HG03139 (cell line): ENCODE data around the gene CIAO2A.
A peak's percentile ranks its signal among the peaks of the same experiment; 100 is the strongest.
"Not testable (repeated sequence)": the region's sequence is repeated elsewhere in the genome, so short reads cannot be mapped to it uniquely, and the experiment has no call there.

ENCODE experiments used
- ATAC-seq: cut with Tn5 transposase; IDR thresholded peaks from one replicate; pipeline ENCODE4 v1.9.1; 2021; ENCODE audit not compliant: unreplicated experiment

Gene CIAO2A

DNA sequence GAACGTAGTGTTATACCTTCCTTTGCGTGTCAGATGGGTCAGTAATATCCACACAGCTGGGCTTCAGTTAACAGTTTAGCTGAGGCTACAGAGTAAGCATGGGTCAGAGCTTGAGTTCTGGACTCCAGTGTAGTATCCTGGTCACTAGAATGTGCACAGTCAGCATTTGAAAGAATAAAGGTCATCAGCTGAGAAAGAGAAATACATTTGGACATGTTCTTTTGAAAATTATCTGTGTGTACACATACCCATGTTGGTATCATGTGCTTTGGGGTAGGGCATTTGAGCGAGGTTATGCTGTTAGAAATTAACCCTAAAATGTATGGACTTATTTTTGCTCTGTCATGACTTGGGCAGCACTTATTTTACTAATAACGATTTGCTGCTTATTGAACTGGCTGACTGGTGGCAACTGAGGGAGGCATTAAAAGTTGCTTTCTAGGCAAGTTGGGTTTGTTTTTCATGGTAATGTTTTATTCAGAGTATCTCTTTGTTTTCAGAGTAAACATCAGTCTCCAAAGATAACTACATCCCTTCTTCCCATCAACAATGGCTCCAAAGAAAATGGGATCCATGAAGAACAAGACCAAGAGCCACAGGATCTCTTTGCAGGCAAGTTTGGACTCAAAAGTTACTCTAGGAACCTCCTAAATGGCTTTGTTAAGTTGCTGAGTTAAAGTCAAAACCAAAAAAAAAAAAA lies 18.6 kb upstream of the CIAO2A start:
- ATAC-seq, result no peak

DNA sequence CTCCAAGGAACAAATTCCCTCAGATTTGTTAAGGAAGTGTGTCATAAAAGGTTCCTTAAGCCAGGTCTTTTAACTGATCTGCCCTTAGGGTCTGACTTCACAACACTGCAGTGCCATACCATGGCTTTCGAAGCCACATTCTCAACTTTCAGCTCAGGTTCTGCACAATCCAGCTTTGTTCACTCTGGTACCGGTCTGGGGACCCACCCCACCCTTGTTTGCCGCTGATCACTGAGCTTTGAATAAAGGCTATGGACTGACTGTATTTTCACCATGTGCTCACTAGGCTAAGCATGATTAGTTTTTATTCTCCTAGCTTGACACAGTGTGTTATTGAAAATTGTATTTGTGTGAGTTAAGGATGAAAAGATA lies 18.0 kb upstream of the CIAO2A start:
- ATAC-seq, result no peak

DNA sequence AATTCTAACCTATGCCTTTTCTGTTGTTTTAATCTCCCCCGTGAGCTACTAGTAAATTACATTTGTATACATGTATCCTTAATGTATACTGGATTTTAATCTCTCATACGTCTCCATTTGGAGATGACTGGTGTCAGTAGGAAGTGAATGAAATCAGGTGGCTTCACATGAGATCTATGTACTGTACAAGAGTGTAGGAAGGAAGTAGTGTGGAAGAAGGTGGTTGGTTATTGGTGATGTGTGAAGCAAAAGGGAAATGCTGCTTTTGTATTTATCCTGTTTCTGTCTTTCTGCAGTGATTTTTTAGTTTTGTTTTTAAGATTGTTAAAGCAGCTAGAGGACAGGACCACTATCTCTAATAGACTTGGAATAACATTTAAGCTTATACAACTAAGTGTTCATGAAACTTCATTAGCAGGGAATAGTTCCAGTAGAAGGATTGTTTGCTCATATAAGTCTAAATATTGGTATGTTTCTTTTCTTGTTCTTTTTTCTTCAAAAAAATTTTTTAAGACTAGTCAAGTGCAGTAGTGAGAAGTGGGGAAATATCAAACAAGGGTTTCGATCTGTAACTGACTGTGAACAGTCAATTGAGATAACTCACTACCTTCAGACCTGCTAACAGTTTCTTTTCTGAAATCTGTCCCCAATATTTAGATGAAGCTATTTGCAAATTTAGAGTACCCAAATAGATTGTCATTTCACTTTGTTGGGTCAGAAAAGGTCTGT lies 17.5 kb upstream of the CIAO2A start:
- ATAC-seq, result no peak

DNA sequence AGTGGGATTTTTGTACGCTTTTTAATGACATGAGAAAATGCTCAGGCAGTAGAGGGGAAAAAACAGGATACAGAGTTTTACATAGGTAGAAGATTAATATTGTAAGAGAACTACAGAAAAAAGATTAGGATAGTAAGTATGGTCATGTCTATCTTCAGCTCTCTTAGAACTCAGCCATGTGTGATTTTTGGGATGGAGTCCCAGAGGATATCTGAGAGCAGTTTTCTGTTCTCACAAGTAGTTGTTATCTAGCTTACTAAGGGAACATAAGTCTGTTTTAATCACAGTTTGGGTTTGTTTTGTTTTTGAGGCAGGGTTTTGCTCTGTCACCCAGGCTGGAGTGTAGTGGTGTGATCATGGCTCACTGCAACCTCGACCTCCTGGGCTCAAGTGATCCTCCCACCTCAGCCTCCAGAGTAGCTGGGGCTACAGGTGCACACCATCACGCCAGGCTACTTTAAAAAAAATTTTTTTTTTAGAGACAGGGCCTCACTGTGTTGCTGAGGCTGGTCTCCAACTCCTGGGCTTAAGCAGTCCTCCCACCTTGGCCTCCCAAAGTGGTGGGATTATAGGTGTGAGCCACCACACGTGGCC lies 16.6 kb upstream of the CIAO2A start:
- not testable (repeated sequence) for ATAC-seq

DNA sequence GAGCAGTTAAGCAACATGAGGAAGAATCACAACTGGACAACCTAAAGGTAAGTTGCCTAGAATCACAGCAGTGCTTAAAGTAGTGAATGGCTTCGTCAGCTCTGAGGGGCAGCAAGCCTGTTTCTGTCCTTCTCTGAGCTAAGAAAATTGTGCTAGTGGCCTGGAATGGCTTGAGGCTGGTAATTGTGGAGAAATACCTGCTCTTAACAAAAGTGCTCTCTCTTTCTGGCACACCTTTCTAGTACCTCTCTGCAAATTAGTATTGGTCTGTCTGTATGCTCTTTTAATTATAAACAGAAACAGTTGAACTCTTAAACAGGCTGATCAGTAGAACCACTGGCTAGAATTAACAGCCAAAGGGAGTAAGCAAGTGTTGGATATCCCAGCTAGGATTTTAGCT lies 13.7 kb upstream of the CIAO2A start:
- ATAC-seq, result no peak

DNA sequence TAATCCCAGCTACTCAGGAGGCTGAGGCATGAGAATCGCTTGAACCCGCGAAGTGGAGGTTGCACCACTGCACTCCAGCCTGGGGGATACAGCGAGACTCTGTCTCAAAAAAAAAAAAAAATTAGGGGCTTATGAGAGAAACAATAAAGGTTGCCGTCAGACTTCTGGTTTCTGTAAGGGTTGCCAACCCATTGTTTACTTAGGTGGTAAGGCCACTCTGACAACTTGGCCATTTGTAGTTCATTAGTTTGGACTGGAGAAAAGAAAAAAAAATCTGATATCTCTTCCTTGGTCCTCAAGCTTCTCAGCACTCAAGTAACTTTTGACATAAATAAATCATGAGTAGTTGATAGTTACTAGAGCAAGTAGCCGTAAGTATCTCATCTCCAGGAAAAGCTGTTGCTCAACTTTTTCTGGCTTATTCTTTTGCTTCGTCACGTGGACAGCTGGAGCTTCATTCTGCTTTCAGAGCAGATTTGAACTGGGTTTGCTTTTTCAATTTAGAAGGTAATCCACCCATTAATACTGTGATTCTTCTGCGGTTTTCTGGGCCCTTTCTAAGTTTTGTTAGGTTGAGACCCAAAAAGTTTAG lies 11.6 kb upstream of the CIAO2A start:
- no peak for ATAC-seq

DNA sequence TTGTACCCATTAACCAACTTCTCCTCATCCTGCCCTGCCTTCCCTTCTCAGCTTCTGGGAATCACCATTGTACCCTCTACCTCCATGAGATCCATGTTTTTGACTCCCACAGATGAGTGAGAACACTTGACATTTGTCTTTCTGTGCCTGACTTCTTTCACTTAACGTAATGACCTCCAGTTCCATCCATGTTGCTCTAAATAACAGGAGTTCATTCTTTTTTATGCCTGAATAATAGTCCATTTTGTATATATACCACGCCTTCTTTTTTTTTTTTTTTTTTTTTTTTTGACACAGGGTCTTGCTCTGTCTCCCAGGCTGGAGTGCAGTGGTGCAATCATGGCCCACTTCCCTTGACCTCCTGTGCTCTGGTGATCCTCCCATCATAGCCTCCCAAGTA lies 8.9 kb upstream of the CIAO2A start:
- ATAC-seq, result no peak

DNA sequence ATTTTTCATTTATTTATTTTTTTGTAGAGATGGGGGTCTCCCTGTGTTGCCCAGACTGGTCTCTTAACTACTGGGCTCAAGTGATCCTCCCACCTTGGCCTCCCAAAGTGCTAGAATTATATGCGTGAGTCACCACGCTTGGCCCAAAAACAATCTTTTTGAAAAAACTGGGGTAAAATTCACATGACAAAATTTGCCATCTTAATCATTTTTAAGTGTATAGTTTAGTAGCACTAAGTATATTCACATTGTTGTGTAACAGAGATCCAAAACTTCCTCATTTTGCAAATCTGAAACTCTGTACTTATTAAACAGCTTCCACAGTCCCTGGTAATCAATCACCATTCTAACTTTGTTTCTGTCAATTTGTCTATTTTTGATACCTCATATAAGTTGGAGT lies 7.3 kb upstream of the CIAO2A start:
- ATAC-seq, result no peak

DNA sequence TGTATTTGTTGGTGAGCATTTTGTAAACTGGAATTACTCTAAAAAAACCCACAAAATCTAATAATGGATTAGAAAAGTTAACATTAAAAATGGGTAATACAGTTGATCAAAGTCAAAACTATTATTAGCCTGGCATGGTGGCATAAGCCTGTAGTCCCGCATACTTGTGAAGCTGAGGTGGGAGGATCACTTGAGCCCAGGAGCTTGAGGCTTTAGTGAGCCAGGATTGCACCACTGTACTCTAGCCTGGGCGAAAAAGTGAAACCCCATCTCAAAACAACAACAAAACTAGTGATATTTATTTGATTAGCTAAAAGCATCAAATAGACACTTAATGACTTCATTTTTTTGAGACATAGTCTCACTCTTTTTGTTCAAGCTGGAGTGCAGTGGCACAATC lies 5.7 kb upstream of the CIAO2A start:
- ATAC-seq, result no peak

DNA sequence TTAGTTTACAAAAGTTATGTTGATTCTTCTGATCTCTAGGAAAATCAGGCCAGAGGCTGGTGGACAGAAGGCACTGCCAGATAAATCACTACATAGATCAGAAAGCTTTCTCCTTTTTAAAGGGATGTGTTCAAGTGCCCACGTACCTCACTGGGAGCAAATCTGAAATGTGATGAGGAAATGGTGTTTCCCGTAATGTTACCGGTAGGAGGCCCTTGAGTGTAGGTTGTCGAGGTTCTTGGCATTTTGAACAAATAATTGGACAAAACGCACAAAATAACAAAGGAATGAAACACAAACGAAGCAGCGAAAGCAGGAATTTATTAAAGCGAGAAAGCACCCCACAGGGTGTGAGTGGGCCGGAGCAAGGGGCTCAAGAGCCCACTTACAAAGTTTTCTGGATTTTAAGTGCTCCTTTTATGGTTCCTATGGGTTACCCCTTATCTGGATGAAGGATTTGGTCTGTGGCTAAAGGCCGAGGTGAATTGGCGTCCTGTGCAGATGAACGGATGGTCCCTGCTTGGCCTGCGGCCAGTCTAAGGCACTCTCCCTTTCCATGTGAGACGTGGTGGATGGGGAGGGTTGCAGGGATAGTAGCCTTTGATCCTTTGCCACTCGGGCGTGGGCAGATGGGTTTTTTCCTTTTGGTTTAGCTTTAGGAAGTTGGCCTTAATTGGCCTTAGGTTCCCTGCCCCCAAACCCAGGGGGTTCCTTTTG lies 3.2 kb upstream of the CIAO2A start:
- no peak for ATAC-seq

DNA sequence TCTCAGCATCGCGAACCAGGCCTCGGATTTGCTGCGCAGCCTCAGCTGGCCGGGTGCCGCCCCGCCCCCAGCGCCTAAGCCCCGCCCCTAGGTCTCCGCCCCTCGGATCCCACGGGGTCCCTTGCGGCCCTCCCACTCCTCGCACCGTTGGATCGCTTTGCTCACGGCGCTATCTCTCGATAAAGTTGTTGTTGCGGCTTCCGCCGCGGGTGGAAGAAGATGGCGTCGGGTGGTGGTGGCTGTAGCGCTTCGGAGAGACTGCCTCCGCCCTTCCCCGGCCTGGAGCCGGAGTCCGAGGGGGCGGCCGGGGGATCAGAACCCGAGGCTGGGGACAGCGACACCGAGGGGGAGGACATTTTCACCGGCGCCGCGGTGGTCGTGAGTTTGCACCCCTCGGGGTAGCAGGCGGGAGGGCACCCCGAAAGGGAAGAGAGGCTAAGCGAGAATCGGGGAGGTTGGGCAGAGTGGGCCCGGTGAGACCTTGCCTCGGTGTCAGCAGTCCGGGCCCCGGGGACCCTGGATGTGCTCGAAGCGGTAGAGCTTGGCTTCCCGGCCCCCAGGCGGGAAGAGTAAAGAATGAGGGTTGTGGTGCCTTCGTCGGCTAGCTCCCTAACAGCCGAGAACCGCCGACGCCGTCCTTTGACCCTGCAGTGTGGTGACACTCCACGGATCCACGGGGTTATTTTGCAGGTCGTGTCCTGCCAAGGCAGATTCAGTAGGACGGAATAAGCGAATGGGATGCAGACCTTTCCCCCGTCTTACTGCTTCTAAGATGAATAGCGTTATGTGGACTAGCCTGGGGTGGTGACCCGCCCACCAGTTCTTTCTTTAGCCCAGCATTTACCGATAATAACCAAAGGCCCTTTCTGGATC lies 2.4 kb upstream of the CIAO2A start, which contains the start of gene SNX1:
Gene SNX1, plus strand, starts transcription at position 188 of the 873 bp plus-strand sequence. Its CDS starts 32 bp downstream, at position 220.
- peak; percentile 32 for ATAC-seq

DNA sequence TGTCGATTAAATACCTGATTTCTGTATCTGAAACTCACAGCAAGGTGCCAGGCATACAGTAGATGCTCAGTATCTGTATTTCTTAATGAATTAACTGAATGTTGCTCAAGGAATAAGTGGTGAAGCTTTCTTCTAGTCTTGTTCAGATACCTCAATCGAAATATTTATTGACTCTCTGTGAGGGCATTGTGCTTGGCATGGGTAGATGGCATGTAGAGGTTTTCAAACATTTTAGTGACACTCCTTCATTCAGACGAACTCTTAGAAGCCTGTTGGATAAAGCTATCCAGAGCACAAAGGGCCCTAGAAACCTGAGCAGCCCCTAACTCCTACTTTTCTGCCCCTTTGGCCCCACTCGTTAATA lies 1.8 kb upstream of the CIAO2A start:
- no peak for ATAC-seq

DNA sequence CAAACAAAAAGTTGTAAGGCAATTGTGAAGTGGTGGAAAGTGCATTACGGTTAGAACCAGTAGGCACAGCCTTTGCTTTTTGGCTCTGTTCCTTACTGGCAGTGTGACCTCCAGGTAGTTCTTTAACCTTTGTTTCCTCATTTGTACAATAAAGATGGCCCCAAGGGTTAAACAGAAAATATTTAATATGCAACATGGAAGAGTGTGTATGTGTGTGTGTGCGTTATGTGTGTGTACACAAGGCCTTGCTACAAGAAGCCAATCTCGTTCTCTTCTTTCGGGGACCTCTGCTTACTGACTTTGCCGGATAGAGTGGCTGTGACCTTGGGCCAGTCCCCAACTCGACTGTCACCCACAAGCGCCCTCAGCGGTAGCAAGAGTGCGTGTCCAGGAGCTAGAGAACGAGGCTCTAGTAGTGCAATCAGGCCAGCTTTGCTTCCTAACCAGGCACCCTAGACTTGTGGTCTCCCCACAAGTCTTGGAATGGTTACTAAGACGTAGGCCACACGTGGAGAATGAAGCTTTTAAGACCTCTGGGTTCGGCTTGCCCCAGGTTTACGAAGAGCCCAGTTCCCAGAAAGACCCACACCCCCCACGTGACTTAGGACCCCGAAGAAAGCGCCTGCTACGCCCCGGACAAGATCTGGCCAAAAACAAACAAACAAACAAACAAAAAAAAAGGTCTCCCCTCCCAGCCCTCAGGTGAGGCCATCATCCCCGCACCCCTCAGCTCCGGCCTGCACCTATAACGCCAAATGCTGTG lies 593 bp downstream of the CIAO2A start:
- ATAC-seq, result peak; percentile 17

DNA sequence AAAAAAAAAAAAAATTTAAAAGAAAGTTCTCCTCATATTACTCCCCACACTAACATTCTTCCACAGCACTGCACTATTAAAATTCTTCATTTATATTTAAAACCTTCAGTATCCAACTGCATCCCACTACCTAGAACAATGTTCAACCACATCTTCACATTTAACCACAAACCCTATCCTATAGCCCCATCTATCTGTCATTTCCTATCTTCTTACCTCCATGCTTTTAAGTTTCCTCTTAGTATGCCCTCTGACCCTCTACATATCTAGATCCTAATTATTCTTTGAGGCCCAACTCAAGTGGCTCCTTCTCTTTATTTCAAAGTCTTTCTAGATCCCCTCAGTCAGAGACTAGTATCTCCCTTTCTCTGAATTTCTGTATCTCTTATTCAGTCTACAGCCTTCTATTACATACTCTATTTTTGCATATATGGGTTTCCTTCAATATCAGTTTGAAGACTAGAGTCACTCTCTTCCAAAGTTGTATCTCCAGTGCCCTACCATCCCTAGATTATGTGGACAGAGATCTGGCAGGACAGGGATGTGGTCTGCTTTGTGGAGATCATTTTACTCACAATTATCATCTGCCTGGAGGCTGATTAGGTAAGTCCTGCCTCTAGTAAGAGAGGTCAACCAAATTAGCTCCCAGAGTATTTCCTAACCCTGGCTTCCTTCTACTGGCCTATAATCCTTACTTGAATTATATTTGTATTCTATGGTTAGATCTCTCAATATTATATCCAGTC lies 1.4 kb downstream of the CIAO2A start:
- no peak for ATAC-seq

DNA sequence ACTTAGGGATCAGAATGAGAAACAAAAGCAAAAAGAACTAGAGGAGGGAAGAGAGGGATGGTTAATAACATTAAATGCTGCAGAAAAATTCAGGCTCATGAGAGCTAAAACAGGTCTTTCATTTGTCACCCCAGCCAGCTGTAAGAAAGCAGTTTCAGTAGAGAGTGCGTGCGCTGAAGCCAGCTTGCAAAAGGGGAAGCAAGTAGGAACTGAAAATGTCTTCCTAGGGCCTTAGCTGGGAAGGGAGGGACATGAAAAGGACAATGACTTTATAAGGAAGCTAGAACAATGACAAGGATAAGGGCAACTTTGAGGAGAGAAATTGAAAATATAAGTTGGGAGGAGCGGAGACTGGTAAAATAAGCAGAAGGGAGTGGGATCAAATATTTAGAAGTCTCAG lies 3.1 kb downstream of the CIAO2A start:
- ATAC-seq, result no peak

DNA sequence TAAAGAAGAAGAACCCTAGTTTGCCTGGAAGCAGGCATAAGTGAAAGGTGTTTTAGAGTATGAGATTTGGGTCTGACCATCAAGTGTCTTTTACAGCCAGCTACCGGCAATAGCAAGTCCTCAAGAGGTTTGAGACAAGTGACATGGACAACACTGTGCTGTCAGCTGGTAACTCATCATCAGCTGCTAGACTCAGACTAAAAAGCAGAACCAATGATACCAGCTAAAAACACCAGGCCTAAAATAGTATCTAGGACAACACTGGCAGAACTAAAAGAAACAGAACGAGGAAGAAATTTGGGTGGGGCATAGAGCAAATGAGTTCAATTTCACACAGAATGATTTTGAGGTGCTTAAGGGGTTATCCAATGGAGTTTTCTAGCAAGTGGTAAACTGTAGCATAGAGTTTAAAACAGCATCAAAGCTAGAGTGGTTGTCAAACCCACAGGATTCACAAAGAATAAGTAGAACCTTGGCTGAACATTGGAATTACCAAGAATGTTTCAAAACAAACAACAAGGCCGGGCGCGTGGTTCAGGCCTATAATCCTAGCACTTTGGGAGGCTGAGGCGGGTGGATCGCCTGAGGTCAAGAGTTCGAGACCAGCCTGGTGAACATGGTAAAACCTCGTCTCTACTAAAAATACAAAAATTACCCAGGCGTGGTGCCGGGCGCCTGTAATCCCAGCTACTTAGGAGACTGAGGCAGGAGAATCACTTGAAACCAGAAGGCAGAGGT lies 3.9 kb downstream of the CIAO2A start:
- ATAC-seq, result no peak

DNA sequence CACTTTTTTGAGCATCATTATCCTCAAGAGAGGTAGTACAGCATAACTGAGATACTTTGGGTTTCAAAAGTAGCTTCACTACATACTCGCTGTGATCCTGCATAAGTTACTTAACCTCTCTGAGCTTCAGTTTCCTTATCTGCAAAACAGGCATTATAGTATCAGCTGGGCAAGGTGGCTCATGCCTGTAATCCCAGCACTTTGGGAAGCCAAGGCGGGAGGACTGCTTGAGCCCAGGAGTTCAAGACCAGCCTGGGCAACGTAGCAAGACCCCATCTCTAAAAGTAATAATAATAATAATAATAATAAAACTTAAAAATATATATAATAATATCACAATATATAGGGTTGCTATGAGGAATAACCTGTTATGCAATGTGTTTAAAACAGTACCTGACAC lies 10.9 kb downstream of the CIAO2A start:
- ATAC-seq, result no peak

DNA sequence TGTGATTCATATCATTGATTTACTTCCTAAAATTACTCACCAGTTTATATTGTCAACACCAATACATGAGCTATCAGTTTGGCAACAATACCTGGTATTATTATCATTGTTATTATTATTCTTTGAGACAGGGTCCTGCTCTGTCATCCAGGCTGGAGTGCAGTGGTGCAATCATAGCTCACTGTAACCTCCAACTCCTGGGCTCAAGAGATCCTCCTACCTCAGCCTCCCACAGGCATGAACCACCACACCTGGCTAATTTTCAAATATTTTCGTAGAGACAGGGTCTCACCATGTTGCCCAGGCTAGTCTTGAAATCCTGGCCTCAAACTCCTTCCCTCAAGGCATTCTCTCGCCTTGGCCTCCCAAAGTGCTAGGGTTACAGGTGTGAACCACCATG lies 20.1 kb downstream of the CIAO2A start:
- ATAC-seq, result not testable (repeated sequence)
